Measurements from ENCODE around the gene DERL3. TPM values are rescaled to one million over a fixed set of nuclear protein-coding genes. Genes with fewer than 3 reads are reported as not detected.

DERL3 gene
- total RNA-seq, 2 experiments from 2014 or later: 5.4 to 7.6 TPM

DNA sequence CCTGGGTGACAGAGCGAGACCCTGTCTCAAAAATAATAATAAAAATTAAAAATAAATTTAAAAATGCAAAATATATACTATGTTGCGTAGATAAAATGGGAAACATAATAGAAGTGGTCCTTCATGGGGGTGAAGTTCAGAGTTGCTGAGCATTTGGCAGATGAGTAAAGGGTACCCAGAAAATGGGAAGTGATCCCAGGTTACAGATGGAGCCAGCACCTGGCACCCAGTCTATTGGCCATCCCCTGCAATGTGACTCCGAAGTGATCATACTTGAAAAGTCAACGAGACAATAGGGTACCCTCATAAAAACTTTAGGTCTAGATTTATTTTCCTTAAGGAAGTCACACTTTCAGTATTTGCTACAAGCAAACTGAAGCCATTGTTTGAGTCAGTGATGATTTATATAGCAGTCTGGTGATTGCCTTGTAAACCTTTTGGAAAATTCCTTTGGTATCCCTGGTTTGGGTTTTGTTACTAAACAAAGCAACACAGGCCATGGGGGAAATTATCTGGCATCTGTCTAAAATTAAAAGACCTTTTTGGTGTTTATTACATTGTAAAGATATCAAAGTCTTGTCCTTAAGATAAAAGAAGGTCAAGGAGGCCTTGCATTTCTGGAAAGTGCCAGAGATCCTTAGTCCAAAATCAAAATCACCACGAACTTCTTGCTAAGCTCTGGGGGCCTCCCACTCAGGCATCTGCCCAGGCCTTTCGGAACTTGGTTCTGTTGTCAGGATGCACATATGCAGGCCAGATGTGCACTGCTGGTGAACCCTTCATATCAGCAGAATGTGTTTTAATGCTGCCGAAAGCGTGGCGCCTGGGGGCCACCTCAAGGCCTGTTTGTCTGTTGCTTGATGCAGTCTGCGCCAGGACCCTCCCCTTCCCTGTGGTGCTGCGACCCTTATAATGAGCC lies 47.7 kb downstream of the DERL3 start:
- no peak for TF ChIP-seq CTCF (IDR thresholded peaks at IDR 0.05)
- Mint-ChIP-seq H3K9me3 (no peaks in the 10 kb centered on the region), H3K4me1 (ENCODE audit: low read depth) (peaks cover 39% of the 10 kb centered on the region), H3K36me3 (ENCODE audit: low read depth) (peaks cover 25% of the 10 kb centered on the region), H3K27ac (no peak overlapping the region), H3K4me3 (no peak overlapping the region), H3K27me3 (no peaks in the 10 kb centered on the region)
- intact Hi-C loops (cut with micrococcal nuclease): no loop called here
- DNase-seq (no peak), ATAC-seq (no peak)
- POLR2A ChIA-PET: no interaction called here
- CTCF ChIA-PET: no interaction called here

DNA sequence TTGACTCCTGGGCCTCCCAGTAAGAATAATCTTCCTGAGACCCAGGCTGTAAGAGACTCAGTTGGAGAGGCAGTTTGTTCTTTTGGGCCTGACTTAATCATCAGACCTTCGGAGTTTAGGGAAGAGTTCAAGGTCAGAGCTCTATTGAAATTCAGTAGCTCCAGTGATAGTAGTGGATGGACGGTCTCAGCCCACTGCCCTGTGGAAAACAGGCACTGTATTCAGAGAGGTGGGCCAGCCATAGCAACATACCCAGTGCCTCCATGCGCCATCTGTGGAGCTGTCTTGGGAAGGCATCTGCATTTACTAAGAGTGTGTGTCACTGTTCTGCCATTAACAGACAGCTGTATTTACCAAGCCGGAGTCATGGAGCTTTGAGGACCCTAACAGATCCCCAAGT lies 49.2 kb downstream of the DERL3 start:
- CTCF ChIA-PET: interaction anchor here (1.5 kb wide), 1 partner anchor 15 kb away, joined by 6 read pairs; no protein-coding TSS in a partner anchor

DNA sequence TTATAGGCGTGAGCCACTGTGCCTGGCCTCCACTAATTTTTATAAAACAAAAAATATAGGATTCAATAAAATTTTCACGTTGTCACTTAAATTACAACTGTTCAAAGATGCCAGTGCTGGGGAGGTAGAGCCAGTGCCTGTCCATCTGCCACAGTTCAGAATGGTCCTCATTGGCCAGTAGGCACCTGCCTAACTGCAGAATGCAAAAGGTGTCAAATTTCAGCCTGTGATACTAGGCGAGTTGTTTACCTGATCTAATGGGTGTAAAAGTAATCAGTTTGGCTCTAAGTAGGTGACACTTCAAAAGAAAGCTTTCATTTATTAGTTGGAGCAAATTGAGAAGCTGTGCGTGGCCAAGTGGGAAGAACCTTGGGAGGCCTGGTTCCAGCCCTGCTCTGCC lies 49.7 kb downstream of the DERL3 start:
- POLR2A ChIA-PET: interaction anchor here (0.6 to 2.5 kb wide), 8 partner anchors 21 to 148 kb away, joined by 3 to 9 read pairs (median 3); partner anchors contain the start of genes CHCHD10 and SLC2A11
- H3K27ac Mint-ChIP-seq: no peak overlapping the region
- H3K36me3 Mint-ChIP-seq (ENCODE audit: low read depth): peaks cover 19% of the 10 kb centered on the region
- CTCF ChIA-PET: interaction anchor here (1.5 kb wide), 1 partner anchor 14 kb away, joined by 6 read pairs; no protein-coding TSS in a partner anchor
- no peaks in the 10 kb centered on the region for H3K27me3 Mint-ChIP-seq
- TF ChIP-seq CTCF (IDR thresholded peaks at IDR 0.05): no peak
- intact Hi-C loops (cut with micrococcal nuclease): no loop called here
- no peaks in the 10 kb centered on the region for H3K9me3 Mint-ChIP-seq
- H3K4me1 Mint-ChIP-seq (ENCODE audit: low read depth): peaks cover 45% of the 10 kb centered on the region
- no peak for DNase-seq
- ATAC-seq: no peak
- H3K4me3 Mint-ChIP-seq: peak overlapping the region; percentile 3

More for the DNA sequence above, 49.2 kb downstream of the DERL3 start:
- Mint-ChIP-seq H3K27ac (peak overlapping the region; percentile 8), H3K4me3 (no peak overlapping the region), H3K4me1 (ENCODE audit: low read depth) (peaks cover 41% of the 10 kb centered on the region), H3K27me3 (no peaks in the 10 kb centered on the region), H3K36me3 (ENCODE audit: low read depth) (peaks cover 21% of the 10 kb centered on the region), H3K9me3 (no peaks in the 10 kb centered on the region)
- TF ChIP-seq CTCF (IDR thresholded peaks at IDR 0.05): no peak
- POLR2A ChIA-PET: interaction anchor here (0.6 to 2.5 kb wide), 7 partner anchors 22 to 148 kb away, joined by 3 to 9 read pairs (median 3); partner anchors contain the start of genes CHCHD10 and SLC2A11
- DNase-seq: no peak
- intact Hi-C loops (cut with micrococcal nuclease): no loop called here
- ATAC-seq: no peak

DNA sequence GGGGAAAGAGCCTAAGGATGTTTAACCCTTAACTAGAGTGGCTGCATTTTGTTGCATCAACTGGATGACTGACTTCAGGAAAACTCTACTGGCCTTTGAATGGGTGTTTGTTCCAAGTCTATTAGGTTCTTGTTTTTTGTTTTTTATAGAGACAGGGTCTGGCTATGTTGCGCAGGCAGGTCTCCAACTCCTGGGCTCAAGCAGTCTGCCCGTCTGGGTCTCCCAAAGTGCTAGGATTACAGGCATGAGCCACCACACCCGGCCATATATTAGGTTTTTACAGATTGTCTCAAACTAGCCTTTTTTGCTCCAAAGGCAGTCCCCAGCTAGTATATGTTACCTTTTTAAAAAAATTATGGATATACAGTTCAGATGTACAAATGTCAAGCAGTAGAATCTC lies 50.9 kb downstream of the DERL3 start:
- intact Hi-C loops (cut with micrococcal nuclease): no loop called here
- POLR2A ChIA-PET: interaction anchor here (1.0 to 3.3 kb wide), 5 partner anchors 13 to 71 kb away, joined by 3 to 14 read pairs (median 5); partner anchors contain the start of gene CHCHD10
- Mint-ChIP-seq H3K4me3 (peak overlapping the region; percentile 84), H3K4me1 (ENCODE audit: low read depth) (peaks cover 44% of the 10 kb centered on the region), H3K27me3 (no peaks in the 10 kb centered on the region), H3K36me3 (ENCODE audit: low read depth) (peaks cover 12% of the 10 kb centered on the region), H3K9me3 (no peaks in the 10 kb centered on the region), H3K27ac (peak overlapping the region; percentile 84)
- DNase-seq (no peak), ATAC-seq (no peak)
- CTCF ChIA-PET: no interaction called here
- TF ChIP-seq CTCF (IDR thresholded peaks at IDR 0.05): no peak

DNA sequence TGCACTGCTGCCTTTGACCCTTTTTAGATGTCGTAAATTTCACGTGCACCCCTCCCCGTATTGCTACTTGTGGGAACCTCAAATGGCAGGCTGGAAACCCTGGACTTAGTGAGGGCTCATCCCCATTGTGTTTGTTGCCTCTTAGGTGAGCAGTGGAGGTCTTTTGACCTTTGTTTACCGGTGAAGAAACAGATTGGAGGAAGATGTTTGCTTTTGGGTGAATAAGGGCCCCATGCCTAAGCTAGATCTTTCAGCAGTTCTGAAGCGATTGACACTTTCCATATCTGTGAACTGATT lies 51.3 kb downstream of the DERL3 start:
- POLR2A ChIA-PET: interaction anchor here (1.0 to 3.3 kb wide), 4 partner anchors 13 to 64 kb away, joined by 3 to 14 read pairs (median 4); no protein-coding TSS in a partner anchor
- H3K4me3 Mint-ChIP-seq: peak overlapping the region; percentile 84
- intact Hi-C loops (cut with micrococcal nuclease): no loop called here
- H3K27ac Mint-ChIP-seq: peak overlapping the region; percentile 84
- no peak for TF ChIP-seq CTCF (IDR thresholded peaks at IDR 0.05)
- peak; percentile 28 for ATAC-seq
- CTCF ChIA-PET: interaction anchor here (1.0 kb wide), 1 partner anchor 63 kb away, joined by 3 read pairs; no protein-coding TSS in a partner anchor
- H3K9me3 Mint-ChIP-seq: no peaks in the 10 kb centered on the region
- H3K4me1 Mint-ChIP-seq (ENCODE audit: low read depth): peaks cover 42% of the 10 kb centered on the region
- H3K27me3 Mint-ChIP-seq: no peaks in the 10 kb centered on the region
- DNase-seq: no peak
- H3K36me3 Mint-ChIP-seq (ENCODE audit: low read depth): peaks cover 11% of the 10 kb centered on the region

Measured in activated CD8-positive, alpha-beta T cell treated with anti-CD3 and anti-CD28 coated beads for 36 hours (primary cell).